Measurements from ENCODE around the gene ADAMTS10.
"Not testable (repeated sequence)": the region's sequence is repeated elsewhere in the genome, so short reads cannot be mapped to it uniquely, and the experiment has no call there.

Gene ADAMTS10

DNA sequence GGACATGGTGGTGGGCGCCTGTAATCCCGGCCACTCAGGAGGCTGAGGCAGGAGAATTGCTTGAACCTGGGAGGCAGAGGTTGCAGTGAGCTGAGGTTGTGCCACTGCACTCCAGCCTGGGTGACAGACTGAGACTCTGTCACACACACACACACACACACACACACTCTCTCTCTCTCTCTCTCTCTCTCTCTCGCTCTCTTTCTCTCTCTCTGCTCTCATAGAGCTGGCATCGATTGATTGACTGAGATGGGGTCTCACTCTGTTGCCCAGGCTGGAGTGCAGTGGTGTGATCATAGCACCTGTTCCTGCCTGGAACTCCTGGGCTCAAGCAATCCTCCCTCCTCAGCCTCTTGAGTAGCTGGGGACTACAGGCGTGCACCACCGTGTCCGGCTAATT is 56.8 kb downstream of the ADAMTS10 start:
- DNase-seq: not testable (repeated sequence)

DNA sequence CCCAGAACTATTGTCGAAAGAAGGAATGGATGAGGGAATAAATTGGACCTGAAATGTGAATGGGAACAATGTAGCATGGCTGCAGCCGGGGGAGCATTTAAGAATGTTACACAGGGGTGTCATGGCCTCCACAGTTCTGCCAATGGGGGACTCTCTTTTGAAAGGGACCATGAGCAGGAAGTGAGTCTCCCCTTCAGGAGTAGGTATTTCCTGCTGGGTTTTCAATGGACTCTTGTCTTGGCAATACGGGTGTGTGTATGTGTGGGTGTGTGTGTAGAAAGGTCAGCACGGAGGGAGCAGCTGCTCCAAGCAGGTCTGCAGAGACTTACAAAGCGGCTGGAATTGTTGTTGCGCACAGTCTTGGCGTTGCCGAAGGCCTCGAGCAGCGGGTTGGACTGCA is 57.7 kb downstream of the ADAMTS10 start:
- DNase-seq: peak; percentile 5

DNA sequence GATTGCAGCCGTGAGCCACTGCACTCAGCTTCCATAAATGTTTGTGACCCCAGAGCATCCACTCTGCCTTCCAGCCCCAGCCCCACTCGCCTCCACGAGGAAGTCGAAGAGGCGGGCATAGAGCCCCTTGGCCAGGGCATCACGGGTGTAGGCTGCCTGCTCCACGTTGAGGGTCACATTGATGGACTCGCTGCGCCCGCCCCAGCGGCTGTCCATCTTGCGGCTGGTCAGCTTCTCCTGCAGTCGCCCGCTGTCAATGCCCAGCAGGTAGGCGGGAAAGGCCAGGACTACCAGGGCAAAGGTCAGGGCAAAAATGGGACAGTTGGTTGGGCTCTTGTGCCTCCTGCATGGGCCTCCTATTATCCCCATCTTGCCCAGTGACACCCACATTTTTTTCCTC is 60.4 kb downstream of the ADAMTS10 start:
- no peak for DNase-seq

DNA sequence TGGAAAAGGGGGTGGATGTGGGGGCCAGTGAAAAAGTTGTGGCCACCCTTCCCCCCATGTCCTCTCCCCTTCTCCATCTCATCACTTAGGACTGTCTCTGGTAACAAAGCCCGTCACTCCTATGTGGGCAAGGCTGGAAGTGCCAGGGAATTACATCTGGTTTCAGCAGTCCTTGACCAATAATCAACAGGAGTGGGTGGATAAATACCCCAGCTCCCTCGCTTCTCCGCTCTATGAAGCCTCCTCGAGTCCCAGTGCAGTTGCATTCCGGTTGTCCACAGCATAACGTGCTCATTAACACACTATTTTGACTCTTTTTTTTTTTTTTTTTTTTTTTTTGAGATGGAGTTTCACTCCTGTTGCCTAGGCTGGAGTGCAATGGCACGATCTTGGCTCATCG is 64.8 kb downstream of the ADAMTS10 start:
- no peak for DNase-seq

DNA sequence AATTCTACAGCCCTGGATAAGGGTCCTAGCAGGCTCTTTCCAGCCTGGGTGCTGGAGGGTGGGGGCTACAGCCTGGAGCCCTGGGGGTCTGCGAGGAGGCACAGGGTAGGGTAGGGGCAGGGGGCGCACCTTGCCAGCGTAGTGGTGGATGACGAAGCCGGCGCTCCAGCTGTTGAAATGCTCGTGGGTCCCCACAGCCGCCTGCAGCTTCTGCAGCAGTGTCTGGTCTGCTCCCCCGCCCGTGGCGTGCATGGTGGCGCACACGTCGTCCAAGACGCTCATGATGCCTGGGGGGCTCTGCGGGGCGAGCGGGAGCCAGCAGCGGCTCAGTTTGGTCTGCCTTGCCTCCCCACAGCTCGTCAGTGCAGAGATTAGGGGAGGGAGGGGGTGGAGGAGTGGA is 66.3 kb downstream of the ADAMTS10 start:
- DNase-seq: no peak

DNA sequence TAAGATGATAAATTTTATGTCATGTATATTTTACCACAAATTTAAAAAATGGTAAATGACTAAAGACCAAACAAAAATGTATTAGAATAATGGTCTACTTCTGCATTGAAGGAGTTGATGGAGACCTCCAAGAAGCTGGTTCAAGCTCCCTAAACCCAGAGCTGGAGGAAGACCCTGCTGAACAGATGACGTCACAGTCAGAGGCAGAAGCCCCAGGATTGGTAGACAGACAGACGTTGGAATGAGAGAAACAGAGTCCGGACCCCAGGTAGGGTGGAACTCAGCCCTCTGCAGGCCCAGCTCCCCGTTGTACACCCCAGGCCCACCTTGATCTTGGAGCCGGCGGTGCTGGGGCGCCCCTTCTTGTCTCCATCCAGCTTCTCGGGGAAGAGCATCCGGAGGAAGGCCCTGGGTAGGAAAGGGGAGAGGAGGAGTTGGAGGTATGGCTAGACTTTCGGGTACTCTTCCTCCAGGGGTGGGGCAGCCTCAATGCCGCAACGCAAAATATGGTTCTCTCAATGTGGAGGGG is 70.8 kb downstream of the ADAMTS10 start:
- no peak for DNase-seq

DNA sequence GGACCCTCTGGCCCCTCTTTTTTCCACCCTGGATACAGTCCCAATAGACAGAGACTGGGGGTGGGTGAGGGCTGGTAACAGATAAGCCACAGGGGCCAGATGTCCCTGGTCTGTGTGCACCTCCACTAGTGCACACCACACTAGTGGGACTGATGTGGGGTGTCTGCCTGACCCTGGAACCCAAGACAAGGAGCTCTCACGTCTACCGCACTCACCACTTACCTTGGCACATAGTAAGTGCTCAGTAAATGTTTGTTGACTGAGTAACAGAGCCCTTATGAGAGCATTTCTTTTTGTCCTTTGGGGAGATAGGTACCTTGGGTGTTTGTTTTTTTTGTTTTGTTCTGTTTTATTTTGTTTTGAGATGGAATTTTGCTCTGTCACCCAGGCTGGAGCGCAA is 73.4 kb downstream of the ADAMTS10 start:
- no peak for DNase-seq

DNA sequence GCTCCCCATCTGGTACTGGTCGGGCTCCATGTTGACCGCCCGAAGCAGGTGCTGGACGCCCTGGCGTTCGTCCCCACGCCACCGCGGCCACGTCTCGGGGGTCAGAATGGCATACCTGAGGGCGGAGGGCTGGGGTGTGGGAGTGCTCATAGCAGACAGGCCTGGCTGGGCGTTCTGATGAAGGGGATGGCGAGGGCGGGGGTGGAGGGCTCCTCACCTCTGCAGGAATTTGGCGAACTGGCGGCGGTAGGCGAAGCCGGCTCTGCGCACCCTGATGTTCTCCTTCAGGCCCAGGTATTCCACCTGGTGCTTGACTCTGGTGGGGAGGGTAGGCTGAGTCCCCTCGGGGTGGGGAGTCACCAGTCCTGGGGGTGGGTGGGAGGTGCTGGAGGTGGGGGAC is 74.2 kb downstream of the ADAMTS10 start:
- no peak for DNase-seq

DNA sequence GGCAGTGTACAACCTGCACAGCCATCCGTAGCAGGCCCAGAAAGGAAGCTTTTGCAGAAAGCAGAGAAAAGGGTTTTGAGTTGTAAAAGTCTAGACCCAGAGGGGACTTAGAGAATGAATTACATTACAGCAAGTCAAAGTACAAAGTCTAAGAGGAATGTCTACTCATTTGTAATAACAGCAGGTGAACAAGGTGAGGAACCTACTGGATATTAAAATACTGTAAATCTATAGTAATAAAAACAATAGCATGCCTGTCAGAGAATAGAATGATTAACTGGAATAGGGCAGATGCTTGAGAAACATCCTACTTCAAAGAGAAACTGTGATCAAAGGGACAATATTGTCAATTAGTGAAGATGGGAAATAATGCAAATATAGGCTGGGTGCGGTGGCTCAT is 78.3 kb downstream of the ADAMTS10 start:
- DNase-seq: no peak

DNA sequence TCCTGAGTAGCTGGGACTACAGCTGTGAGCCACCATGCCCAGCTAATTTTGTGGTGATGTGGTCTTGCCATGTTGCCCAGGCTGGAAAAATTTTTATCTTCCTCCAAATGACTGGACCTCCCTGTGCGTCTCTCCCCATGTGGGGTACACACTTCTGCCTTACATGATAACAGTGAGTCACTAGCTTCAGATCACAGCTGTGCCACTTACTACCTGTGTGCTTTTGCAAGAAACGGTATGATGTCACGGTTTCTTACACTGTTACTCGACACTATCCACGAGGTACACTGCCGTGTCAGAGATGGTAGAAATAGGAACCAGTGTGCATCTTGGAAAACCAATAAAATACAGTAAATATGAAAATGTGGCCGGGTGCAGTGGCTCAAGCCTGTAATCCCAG is 79.0 kb downstream of the ADAMTS10 start:
- no peak for DNase-seq

Measured in NCI-H774 (cell line).